Caco-2 (cell line): ENCODE results near the gene STK32B. TPM values are rescaled to one million over a fixed set of nuclear protein-coding genes. Genes with fewer than 3 reads are reported as not detected.

Source experiments
- BruUV-seq: library from RNA; stranded (reverse); fragments of 400-500 nt; replicated peaks from 2 replicates; lab custom pipeline; 2021; lab: Mats Ljungman, UMichigan
- CTCF ChIA-PET: fragments of 300-600 bp; sonication (Branson Sonifier 250); formaldehyde crosslinking; loops from one replicate; lab custom pipeline; 2022; ENCODE audit warnings: antibody characterized with exemption; lab: Charles Lee
- POLR2A ChIA-PET: fragments of 300-600 bp; sonication (Branson Sonifier 250); formaldehyde crosslinking; loops from one replicate; lab custom pipeline; 2022; ENCODE audit warnings: antibody characterized with exemption; lab: Charles Lee
- DNase-seq, 2 experiments: peaks; one replicate each; pipeline versions ENCODE4 v3.0.0 to v3.0.0-alpha.2; 2020 to 2022
- H3K27me3 ChIP-seq: replicated peaks from 2 replicates; pipeline ENCODE4 v1.6.0; 2011; ENCODE audit warnings: low read length; ENCODE audit not compliant: control insufficient read depth, insufficient read depth
- H3K36me3 ChIP-seq: 2 replicates; pipeline ENCODE4 v1.5.1; 2011; ENCODE audit warnings: low read length; ENCODE audit not compliant: control insufficient read depth, insufficient read depth
- H3K4me1 ChIP-seq: fragments of 250-450 bp; sonication (Bioruptor Pico); 2 replicates; pipeline ENCODE4 v1.5.1; 2020; ENCODE audit warnings: mild to moderate bottlenecking
- H3K4me3 ChIP-seq: 2 replicates; pipeline ENCODE4 v1.5.1; 2011; ENCODE audit warnings: low read depth, mild to moderate bottlenecking, control low read depth, low read length
- H3K9me3 ChIP-seq: fragments of 250-450 bp; sonication (Bioruptor Pico); 2 replicates; pipeline ENCODE4 v1.5.1; 2020; ENCODE audit warnings: mild to moderate bottlenecking, moderate library complexity
- H3K27ac Mint-ChIP-seq: one replicate; pipeline ENCODE4 v1.8.0; 2022; ENCODE audit warnings: mixed read lengths; ENCODE audit not compliant: unreplicated experiment
- H3K27me3 Mint-ChIP-seq: one replicate; pipeline ENCODE4 v1.8.0; 2022; ENCODE audit warnings: mixed read lengths; ENCODE audit not compliant: insufficient read depth, unreplicated experiment
- H3K36me3 Mint-ChIP-seq: one replicate; pipeline ENCODE4 v1.8.0; 2022; ENCODE audit warnings: mild to moderate bottlenecking, mixed read lengths; ENCODE audit not compliant: insufficient read depth, unreplicated experiment
- H3K4me1 Mint-ChIP-seq: one replicate; pipeline ENCODE4 v1.8.0; 2022; ENCODE audit warnings: low read depth, mixed read lengths; ENCODE audit not compliant: unreplicated experiment
- H3K4me3 Mint-ChIP-seq: one replicate; pipeline ENCODE4 v1.8.0; 2022; ENCODE audit warnings: mild to moderate bottlenecking, moderate library complexity, mixed read lengths; ENCODE audit not compliant: unreplicated experiment
- H3K9me3 Mint-ChIP-seq: one replicate; pipeline ENCODE4 v1.8.0; 2022; ENCODE audit warnings: mixed read lengths; ENCODE audit not compliant: unreplicated experiment
- CTCF ChIP-seq, 2 experiments: fragments of 200-600 bp in 1 of 2; IDR thresholded peaks; 1 replicate in 1 of 2; 2 replicates in 1 of 2; pipeline versions ENCODE4 v1.5.1 to v1.8.0; 2011 to 2022; ENCODE audit warnings: antibody characterized with exemption in 1 of 2, control low read depth in 1 of 2, inconsistent platforms in 1 of 2, low read depth in 1 of 2, low read length in 1 of 2, mild to moderate bottlenecking in 1 of 2, moderate library complexity in 1 of 2; ENCODE audit not compliant: insufficient read depth in 1 of 2, severe bottlenecking in 1 of 2, unreplicated experiment in 1 of 2
- intact Hi-C: fragments of 100-400 bp; cut with micrococcal nuclease; formaldehyde crosslinking; loops from one replicate; pipeline ENCODE4 v1.10.0; 2022; ENCODE audit not compliant: unreplicated experiment
- total RNA-seq: library from RNA; stranded (reverse); gene quantifications from 2 replicates; pipeline ENCODE4 v1.2.3, GENCODE V29; 2022

Gene STK32B
- total RNA-seq, 1 experiment from 2014 or later, result 11.2 TPM

GRCh38 chr4:5027346-5027745 is 23.9 kb upstream of the STK32B start:
- ChIA-PET POLR2A (no interaction called here), CTCF (no interaction called here)
- Histone ChIP-seq H3K27me3 (no peaks in the 10 kb centered on the region), H3K4me3 (no peak overlapping the region), H3K4me1 (no peaks in the 10 kb centered on the region), H3K9me3 (no peaks in the 10 kb centered on the region), H3K36me3 (no peaks in the 10 kb centered on the region)
- no peak for DNase-seq
- H3K4me3 Mint-ChIP-seq, result no peak overlapping the region
- H3K4me1 Mint-ChIP-seq, result peaks cover 6% of the 10 kb centered on the region
- H3K36me3 Mint-ChIP-seq, result no peaks in the 10 kb centered on the region
- intact Hi-C loops, result no loop called here
- no peaks in the 10 kb centered on the region for H3K27me3 Mint-ChIP-seq
- H3K9me3 Mint-ChIP-seq, result no peaks in the 10 kb centered on the region
- TF ChIP-seq CTCF (IDR thresholded peaks at IDR 0.05; ENCODE audit: insufficient read depth in 1 of 2, low read depth in 1 of 2, low read length in 1 of 2, severe bottlenecking in 1 of 2, unreplicated experiment in 1 of 2), result no peak
- no TSS peak for BruUV-seq
- H3K27ac Mint-ChIP-seq, result no peak overlapping the region

GRCh38 chr4:5028480-5028879 is 22.8 kb upstream of the STK32B start:
- ChIA-PET CTCF (no interaction called here), POLR2A (no interaction called here)
- H3K4me3 Mint-ChIP-seq, result no peak overlapping the region
- intact Hi-C loops, result no loop called here
- peaks cover 6% of the 10 kb centered on the region for H3K4me1 Mint-ChIP-seq
- Histone ChIP-seq H3K9me3 (no peaks in the 10 kb centered on the region), H3K4me3 (no peak overlapping the region), H3K36me3 (no peaks in the 10 kb centered on the region), H3K27me3 (no peaks in the 10 kb centered on the region), H3K4me1 (no peaks in the 10 kb centered on the region)
- BruUV-seq, result no TSS peak
- no peaks in the 10 kb centered on the region for H3K9me3 Mint-ChIP-seq
- no peaks in the 10 kb centered on the region for H3K36me3 Mint-ChIP-seq
- no peak overlapping the region for H3K27ac Mint-ChIP-seq
- DNase-seq, result no peak
- TF ChIP-seq CTCF (IDR thresholded peaks at IDR 0.05; ENCODE audit: insufficient read depth in 1 of 2, low read depth in 1 of 2, low read length in 1 of 2, severe bottlenecking in 1 of 2, unreplicated experiment in 1 of 2), result no peak
- no peaks in the 10 kb centered on the region for H3K27me3 Mint-ChIP-seq

GRCh38 chr4:5029447-5029846 is 21.8 kb upstream of the STK32B start:
- H3K4me3 ChIP-seq, result no peak overlapping the region
- no peak for DNase-seq
- H3K27me3 Mint-ChIP-seq, result no peaks in the 10 kb centered on the region
- no peaks in the 10 kb centered on the region for H3K4me1 ChIP-seq
- no peaks in the 10 kb centered on the region for H3K36me3 ChIP-seq
- POLR2A ChIA-PET, result no interaction called here
- H3K9me3 ChIP-seq, result no peaks in the 10 kb centered on the region
- H3K4me1 Mint-ChIP-seq, result peaks cover 12% of the 10 kb centered on the region
- no TSS peak for BruUV-seq
- no peaks in the 10 kb centered on the region for H3K36me3 Mint-ChIP-seq
- CTCF ChIA-PET, result no interaction called here
- intact Hi-C loops, result no loop called here
- no peaks in the 10 kb centered on the region for H3K27me3 ChIP-seq
- no peak overlapping the region for H3K27ac Mint-ChIP-seq
- TF ChIP-seq CTCF (IDR thresholded peaks at IDR 0.05; ENCODE audit: insufficient read depth in 1 of 2, low read depth in 1 of 2, low read length in 1 of 2, severe bottlenecking in 1 of 2, unreplicated experiment in 1 of 2), result no peak
- H3K4me3 Mint-ChIP-seq, result no peak overlapping the region
- H3K9me3 Mint-ChIP-seq, result no peaks in the 10 kb centered on the region
